T-helper 2 cell (primary cell): ENCODE measurements around the gene NPC1.
"Not testable (repeated sequence)": the region's sequence is repeated elsewhere in the genome, so short reads cannot be mapped to it uniquely, and the experiment has no call there.

Experiments
- DNase-seq, 5 experiments: peaks; one replicate each; pipeline versions ENCODE4 v3.0.0 to v3.0.0-alpha.2; 2012 to 2022

Gene NPC1

GRCh38 chr18:23521271-23521670 lies 65.0 kb downstream of the NPC1 start:
- DNase-seq: no peak

GRCh38 chr18:23519734-23520133 lies 66.6 kb downstream of the NPC1 start:
- DNase-seq: no peak

GRCh38 chr18:23515911-23516546 lies 70.3 kb downstream of the NPC1 start:
- DNase-seq: peak; percentile 36 to 78 (median 57)

GRCh38 chr18:23512641-23513040 lies 73.7 kb downstream of the NPC1 start:
- peak in 1 of 5 experiments; percentile 18 for DNase-seq

- DNase-seq: not testable (repeated sequence)
These were observed 74.1 kb downstream of the NPC1 start for GRCh38 chr18:23512216-23512615.

GRCh38 chr18:23510923-23511322 lies 75.4 kb downstream of the NPC1 start:
- DNase-seq: not testable (repeated sequence)

GRCh38 chr18:23506393-23506792 lies 79.9 kb downstream of the NPC1 start:
- no peak for DNase-seq

GRCh38 chr18:23504720-23505119 lies 81.6 kb downstream of the NPC1 start:
- peak in 1 of 5 experiments; percentile 85 for DNase-seq

GRCh38 chr18:23503963-23504344 lies 82.4 kb downstream of the NPC1 start:
- peak in 1 of 5 experiments; percentile 24 for DNase-seq

- peak; percentile 92 to 98 (median 96) for DNase-seq
These were observed 83.0 kb downstream of the NPC1 start, which contains the start of gene RMC1 for GRCh38 chr18:23503038-23503962. Gene RMC1 (plus strand): TSS chr18:23503511. CDS start chr18:23503619, 108 bp downstream.

GRCh38 chr18:23502516-23503037 lies 83.7 kb downstream of the NPC1 start:
- no peak for DNase-seq

- no peak for DNase-seq
These were observed 84.7 kb downstream of the NPC1 start for GRCh38 chr18:23501626-23502025.

GRCh38 chr18:23499291-23499781 lies 87.0 kb downstream of the NPC1 start:
- no peak for DNase-seq

- peak; percentile 20 to 88 (median 49) for DNase-seq
These were observed 87.4 kb downstream of the NPC1 start for GRCh38 chr18:23498877-23499276.

GRCh38 chr18:23498117-23498516 lies 88.2 kb downstream of the NPC1 start:
- DNase-seq: no peak

- no peak for DNase-seq
These were observed 90.4 kb downstream of the NPC1 start for GRCh38 chr18:23495723-23496440.

- DNase-seq: no peak
These were observed 91.3 kb downstream of the NPC1 start for GRCh38 chr18:23494992-23495391.

GRCh38 chr18:23493654-23494053 lies 92.7 kb downstream of the NPC1 start:
- DNase-seq: no peak

- not testable (repeated sequence) for DNase-seq
These were observed 96.7 kb downstream of the NPC1 start for GRCh38 chr18:23489586-23489985.

GRCh38 chr18:23487738-23488570 lies 98.4 kb downstream of the NPC1 start:
- DNase-seq: peak in 1 of 5 experiments; percentile 54

GRCh38 chr18:23485386-23485785 lies 100.9 kb downstream of the NPC1 start:
- DNase-seq: no peak
